ENCODE data around the gene ZG16.
"Not testable (repeated sequence)": the region's sequence is repeated elsewhere in the genome, so short reads cannot be mapped to it uniquely, and the experiment has no call there.

ZG16 gene

DNA sequence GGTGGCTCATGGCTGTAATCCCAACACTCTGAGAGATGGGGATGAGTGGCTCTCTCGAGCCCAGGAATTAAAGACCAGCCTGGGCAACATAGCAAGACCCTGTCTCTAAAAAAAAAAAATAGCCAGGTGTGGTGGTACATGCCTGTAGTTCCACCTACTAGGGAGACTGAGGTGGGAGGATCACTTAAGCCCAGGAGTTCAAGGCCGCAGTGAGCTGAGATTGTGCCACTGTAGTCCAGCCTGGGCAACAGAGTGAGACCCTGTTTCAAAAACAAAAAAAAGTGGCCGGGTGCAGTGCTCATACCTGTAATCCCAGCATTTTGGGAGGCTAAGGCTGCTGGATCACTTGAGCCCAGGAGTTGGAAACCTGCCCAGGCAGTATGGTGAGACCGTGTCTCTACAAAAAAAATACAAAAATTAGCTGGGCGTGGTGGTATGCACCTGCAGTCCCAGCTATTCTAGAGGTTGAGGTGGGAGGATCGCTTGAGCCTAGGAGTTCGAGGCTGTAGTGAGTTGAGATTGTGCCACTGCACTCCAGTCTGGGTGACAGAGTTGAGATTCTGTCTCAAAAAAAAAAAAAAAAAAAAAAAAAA, 35.3 kb upstream of the ZG16 start:
- Histone ChIP-seq H3K4me3 (ENCODE audit: low read depth in 1 of 2, low read length in 2 of 2) (no peak overlapping the region), H3K4me1 (ENCODE audit: control insufficient read depth in 1 of 2, insufficient read depth in 2 of 2, low read length in 2 of 2) (no peaks in the 10 kb centered on the region), H3K36me3 (ENCODE audit: control insufficient read depth in 1 of 2, insufficient read depth in 2 of 2, low read length in 2 of 2) (no peaks in the 10 kb centered on the region), H3K9me3 (ENCODE audit: control insufficient read depth in 1 of 2, low read length in 2 of 2) (no peaks in the 10 kb centered on the region), H3K27me3 (ENCODE audit: low read depth, low read length) (no peaks in the 10 kb centered on the region), H3K27ac (ENCODE audit: low read length) (no peak overlapping the region)

DNA sequence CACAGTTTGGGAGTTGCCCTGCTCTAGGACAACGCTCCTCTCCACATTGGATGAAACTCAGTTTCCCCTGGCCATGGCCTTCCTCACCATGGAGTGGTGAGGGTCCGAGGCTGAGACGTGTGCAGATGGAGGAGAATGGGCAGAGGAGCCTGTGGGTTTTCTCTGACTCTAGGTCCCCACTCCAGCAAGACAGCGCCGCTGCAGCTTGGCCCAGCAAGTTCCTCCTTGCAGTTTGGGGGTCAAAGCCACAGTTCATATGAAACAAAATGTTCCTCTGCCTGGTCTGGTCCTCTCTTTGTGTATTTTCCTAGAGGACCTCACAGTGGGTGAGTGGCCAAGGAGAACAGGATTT, 34.6 kb upstream of the ZG16 start:
- no peaks in the 10 kb centered on the region for H3K9me3 ChIP-seq (ENCODE audit: control insufficient read depth in 1 of 2, low read length in 2 of 2)
- H3K27me3 ChIP-seq (ENCODE audit: low read depth, low read length) = no peaks in the 10 kb centered on the region
- no peaks in the 10 kb centered on the region for H3K4me1 ChIP-seq (ENCODE audit: control insufficient read depth in 1 of 2, insufficient read depth in 2 of 2, low read length in 2 of 2)
- no peak overlapping the region for H3K27ac ChIP-seq (ENCODE audit: low read length)
- H3K36me3 ChIP-seq (ENCODE audit: control insufficient read depth in 1 of 2, insufficient read depth in 2 of 2, low read length in 2 of 2) = no peaks in the 10 kb centered on the region
- H3K4me3 ChIP-seq (ENCODE audit: low read depth in 1 of 2, low read length in 2 of 2) = no peak overlapping the region

DNA sequence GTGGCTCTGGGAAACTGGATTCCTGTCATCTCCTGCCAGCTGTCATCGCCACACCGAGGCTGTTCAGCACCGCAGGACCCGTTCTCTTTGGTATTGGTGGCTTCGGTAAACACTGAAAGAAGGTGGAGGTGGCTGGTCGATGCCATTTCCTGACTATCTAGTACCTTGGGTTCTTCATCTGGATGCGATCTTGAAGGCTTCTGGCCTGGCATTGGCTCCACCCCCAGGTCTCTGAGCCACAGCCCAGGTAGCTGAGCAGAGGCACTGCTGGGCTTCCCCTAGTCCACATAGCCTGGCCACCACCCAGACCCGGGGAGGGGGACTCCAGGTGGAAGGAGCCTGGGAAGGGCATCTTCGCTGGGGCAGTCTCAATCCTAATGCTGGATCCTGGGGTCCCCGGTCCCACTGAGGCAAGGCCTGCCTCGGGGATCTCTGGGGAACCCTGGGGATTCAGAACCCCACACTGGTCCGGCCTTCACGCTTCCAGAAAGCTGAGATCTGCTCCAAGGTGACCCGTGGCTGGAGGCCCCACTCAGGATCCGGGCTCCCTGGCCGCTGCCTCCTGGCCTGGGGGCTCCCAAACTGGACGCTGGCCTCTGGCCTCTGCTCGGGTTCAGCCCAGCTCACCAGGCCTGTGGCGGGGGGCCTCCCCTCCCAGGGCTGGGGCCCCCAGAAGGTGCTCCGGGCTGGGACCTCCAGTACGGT, 34.1 kb upstream of the ZG16 start:
- no peak overlapping the region for H3K27ac ChIP-seq (ENCODE audit: low read length)
- no peak overlapping the region for H3K4me3 ChIP-seq (ENCODE audit: low read depth in 1 of 2, low read length in 2 of 2)
- no peaks in the 10 kb centered on the region for H3K36me3 ChIP-seq (ENCODE audit: control insufficient read depth in 1 of 2, insufficient read depth in 2 of 2, low read length in 2 of 2)
- no peaks in the 10 kb centered on the region for H3K9me3 ChIP-seq (ENCODE audit: control insufficient read depth in 1 of 2, low read length in 2 of 2)
- H3K4me1 ChIP-seq (ENCODE audit: control insufficient read depth in 1 of 2, insufficient read depth in 2 of 2, low read length in 2 of 2) = no peaks in the 10 kb centered on the region
- no peaks in the 10 kb centered on the region for H3K27me3 ChIP-seq (ENCODE audit: low read depth, low read length)

GRCh38 chr16:29744541-29745101, 33.4 kb upstream of the ZG16 start:
- Histone ChIP-seq H3K27me3 (ENCODE audit: low read depth, low read length) (no peaks in the 10 kb centered on the region), H3K27ac (ENCODE audit: low read length) (no peak overlapping the region), H3K36me3 (ENCODE audit: control insufficient read depth in 1 of 2, insufficient read depth in 2 of 2, low read length in 2 of 2) (no peaks in the 10 kb centered on the region), H3K4me3 (ENCODE audit: low read depth in 1 of 2, low read length in 2 of 2) (no peak overlapping the region), H3K9me3 (ENCODE audit: control insufficient read depth in 1 of 2, low read length in 2 of 2) (no peaks in the 10 kb centered on the region), H3K4me1 (ENCODE audit: control insufficient read depth in 1 of 2, insufficient read depth in 2 of 2, low read length in 2 of 2) (no peaks in the 10 kb centered on the region)

DNA sequence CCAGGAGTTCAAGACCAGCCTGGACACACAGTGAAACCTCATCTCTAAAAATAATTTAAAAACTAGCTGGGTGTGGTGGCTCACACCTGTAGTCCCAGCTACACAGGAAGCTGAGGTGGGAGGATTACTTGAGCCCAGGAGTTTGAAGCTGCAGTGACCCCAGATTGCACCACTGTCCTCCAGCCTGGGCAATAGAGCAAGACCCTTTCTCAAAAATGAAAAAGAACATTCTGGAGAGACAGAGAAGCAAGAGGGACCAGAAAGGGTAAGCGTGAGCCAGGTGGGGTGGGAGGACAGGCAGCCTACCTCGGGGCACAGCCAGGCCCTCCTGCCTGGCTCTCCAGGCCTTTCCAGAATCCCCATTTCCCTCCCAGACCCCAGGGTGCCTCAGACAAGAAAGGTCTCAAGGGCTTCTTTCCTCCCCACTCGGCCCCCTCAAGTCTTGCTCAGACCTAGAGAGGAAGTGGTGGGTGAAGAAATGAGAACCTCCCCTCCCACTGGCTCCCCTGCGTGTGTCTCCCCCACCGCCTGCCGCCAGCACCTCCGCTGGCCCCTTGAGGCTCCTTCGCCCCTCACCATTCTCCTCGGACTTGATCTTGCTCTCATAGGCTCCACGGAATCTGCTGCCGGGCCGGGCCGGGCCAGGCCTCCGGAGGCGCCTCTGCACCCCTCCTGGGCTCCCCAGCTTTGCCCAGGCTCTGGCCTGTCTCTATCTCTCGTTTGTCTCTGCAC, 32.8 kb upstream of the ZG16 start:
- Histone ChIP-seq H3K4me1 (ENCODE audit: control insufficient read depth in 1 of 2, insufficient read depth in 2 of 2, low read length in 2 of 2) (no peaks in the 10 kb centered on the region), H3K36me3 (ENCODE audit: control insufficient read depth in 1 of 2, insufficient read depth in 2 of 2, low read length in 2 of 2) (no peaks in the 10 kb centered on the region), H3K4me3 (ENCODE audit: low read depth in 1 of 2, low read length in 2 of 2) (peak overlapping the region; percentile 42 to 56), H3K27ac (ENCODE audit: low read length) (peak overlapping the region; percentile 31), H3K27me3 (ENCODE audit: low read depth, low read length) (no peaks in the 10 kb centered on the region), H3K9me3 (ENCODE audit: control insufficient read depth in 1 of 2, low read length in 2 of 2) (no peaks in the 10 kb centered on the region)

- peak within 1 kb of the TSS; percentile 31 for H3K27ac ChIP-seq (ENCODE audit: low read length)
- peak within 1 kb of the TSS; percentile 42 to 56 for H3K4me3 ChIP-seq (ENCODE audit: low read depth in 1 of 2, low read length in 2 of 2)
- H3K4me1 ChIP-seq (ENCODE audit: control insufficient read depth in 1 of 2, insufficient read depth in 2 of 2, low read length in 2 of 2) = no peaks in the 10 kb centered on the region
- H3K36me3 ChIP-seq (ENCODE audit: control insufficient read depth in 1 of 2, insufficient read depth in 2 of 2, low read length in 2 of 2) = no peaks in the 10 kb centered on the region
- no peaks in the 10 kb centered on the region for H3K9me3 ChIP-seq (ENCODE audit: control insufficient read depth in 1 of 2, low read length in 2 of 2)
- H3K27me3 ChIP-seq (ENCODE audit: low read depth, low read length) = no peaks in the 10 kb centered on the region
Measured at GRCh38 chr16:29745853-29746345, 32.2 kb upstream of the ZG16 start, which contains the start of gene C16orf54. C16orf54 (minus strand) TSS chr16:29745990; CDS start chr16:29744951, 1,039 bp downstream.

DNA sequence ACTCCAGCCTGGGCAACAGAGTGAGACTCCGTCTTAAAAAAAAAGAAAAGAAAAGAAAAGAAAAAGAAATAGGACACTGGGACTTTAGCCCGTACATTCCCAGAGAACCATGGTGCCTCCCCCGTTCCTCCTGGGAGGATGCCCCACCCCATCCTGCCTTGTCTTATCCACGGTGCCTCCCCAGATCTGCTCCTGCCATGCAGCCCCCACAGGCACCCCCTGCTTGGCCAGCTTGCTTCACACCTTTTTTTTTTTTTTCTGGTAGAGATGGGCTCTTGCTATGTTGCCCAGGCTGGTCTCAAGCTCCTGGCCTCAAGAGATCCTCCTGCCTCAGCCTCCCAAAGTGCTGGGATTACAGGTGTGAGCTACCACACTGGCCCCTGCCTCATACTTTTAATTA, 31.5 kb upstream of the ZG16 start:
- H3K36me3 ChIP-seq (ENCODE audit: control insufficient read depth in 1 of 2, insufficient read depth in 2 of 2, low read length in 2 of 2); H3K27me3 ChIP-seq (ENCODE audit: low read depth, low read length); H3K27ac ChIP-seq (ENCODE audit: low read length); H3K4me3 ChIP-seq (ENCODE audit: low read depth in 1 of 2, low read length in 2 of 2); H3K9me3 ChIP-seq (ENCODE audit: control insufficient read depth in 1 of 2, low read length in 2 of 2); H3K4me1 ChIP-seq (ENCODE audit: control insufficient read depth in 1 of 2, insufficient read depth in 2 of 2, low read length in 2 of 2): not testable (repeated sequence)

DNA sequence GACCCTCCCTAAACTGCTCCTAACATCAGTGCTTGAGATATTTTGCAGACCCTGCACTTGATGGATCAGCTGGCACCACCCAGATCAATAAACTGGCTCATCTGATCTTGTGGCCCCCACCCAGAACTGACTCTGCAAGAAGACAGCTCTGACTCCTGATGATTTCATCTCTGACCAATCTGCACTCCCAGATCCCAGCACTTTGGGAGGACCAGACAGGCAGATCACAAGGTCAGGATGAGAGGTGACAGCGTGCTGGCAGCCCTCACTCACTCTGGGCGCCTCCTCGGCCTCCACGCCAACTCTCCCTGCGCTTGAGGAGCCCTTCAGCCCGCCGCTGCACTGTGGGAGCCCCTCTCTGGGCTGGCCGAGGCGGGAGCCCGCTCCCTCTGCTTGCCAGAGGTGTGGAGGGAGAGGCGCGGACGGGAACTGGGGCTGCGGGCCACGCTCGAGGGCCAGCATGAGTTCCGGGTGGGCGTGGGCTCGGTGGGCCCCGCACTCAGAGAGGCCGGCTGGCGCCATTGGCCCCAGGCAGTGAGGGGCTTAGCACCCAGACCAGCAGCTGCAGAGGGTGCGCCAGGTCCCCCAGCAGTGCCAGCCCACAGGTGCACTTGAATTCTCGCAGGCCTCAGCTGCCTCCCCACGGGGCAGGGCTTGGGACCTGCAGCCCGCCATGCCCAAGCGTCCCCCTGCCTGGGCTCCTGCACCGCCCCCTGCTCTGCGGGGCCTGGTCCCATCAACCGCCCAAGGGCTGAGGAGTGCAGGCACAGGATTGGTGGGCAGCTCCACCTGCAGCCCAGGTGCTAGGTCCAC, 29.9 kb upstream of the ZG16 start:
- H3K27ac ChIP-seq (ENCODE audit: low read length) = no peak overlapping the region
- no peak overlapping the region for H3K4me3 ChIP-seq (ENCODE audit: low read depth in 1 of 2, low read length in 2 of 2)
- H3K36me3 ChIP-seq (ENCODE audit: control insufficient read depth in 1 of 2, insufficient read depth in 2 of 2, low read length in 2 of 2) = no peaks in the 10 kb centered on the region
- H3K4me1 ChIP-seq (ENCODE audit: control insufficient read depth in 1 of 2, insufficient read depth in 2 of 2, low read length in 2 of 2) = no peaks in the 10 kb centered on the region
- H3K9me3 ChIP-seq (ENCODE audit: control insufficient read depth in 1 of 2, low read length in 2 of 2) = no peaks in the 10 kb centered on the region
- no peaks in the 10 kb centered on the region for H3K27me3 ChIP-seq (ENCODE audit: low read depth, low read length)

- H3K27ac ChIP-seq (ENCODE audit: low read length); H3K9me3 ChIP-seq (ENCODE audit: control insufficient read depth in 1 of 2, low read length in 2 of 2); H3K4me1 ChIP-seq (ENCODE audit: control insufficient read depth in 1 of 2, insufficient read depth in 2 of 2, low read length in 2 of 2); H3K36me3 ChIP-seq (ENCODE audit: control insufficient read depth in 1 of 2, insufficient read depth in 2 of 2, low read length in 2 of 2); H3K27me3 ChIP-seq (ENCODE audit: low read depth, low read length); H3K4me3 ChIP-seq (ENCODE audit: low read depth in 1 of 2, low read length in 2 of 2): not testable (repeated sequence)
Measured at GRCh38 chr16:29748760-29749149, 29.3 kb upstream of the ZG16 start.

DNA sequence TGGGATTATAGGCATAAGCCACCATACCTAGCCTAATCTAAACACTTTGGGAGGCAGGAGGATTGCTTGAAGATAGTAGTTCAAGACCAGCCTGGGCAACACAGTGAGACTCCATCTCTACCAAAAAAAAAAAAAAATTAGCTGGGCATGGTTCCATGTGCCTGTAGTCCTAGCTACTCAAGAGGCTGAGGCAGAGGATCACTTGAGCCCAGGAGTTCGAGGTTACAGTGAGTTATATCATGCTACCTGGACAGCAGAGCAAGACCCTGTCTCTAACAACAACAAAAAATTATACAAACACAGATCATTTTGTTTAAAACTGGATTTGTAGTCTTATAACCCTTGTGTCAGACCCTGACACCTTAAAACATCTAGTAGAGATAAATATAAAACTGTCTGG, 24.5 kb upstream of the ZG16 start:
- H3K27ac ChIP-seq (ENCODE audit: low read length) = no peak overlapping the region
- no peaks in the 10 kb centered on the region for H3K4me1 ChIP-seq (ENCODE audit: control insufficient read depth in 1 of 2, insufficient read depth in 2 of 2, low read length in 2 of 2)
- no peak overlapping the region for H3K4me3 ChIP-seq (ENCODE audit: low read depth in 1 of 2, low read length in 2 of 2)
- H3K9me3 ChIP-seq (ENCODE audit: control insufficient read depth in 1 of 2, low read length in 2 of 2) = no peaks in the 10 kb centered on the region
- H3K36me3 ChIP-seq (ENCODE audit: control insufficient read depth in 1 of 2, insufficient read depth in 2 of 2, low read length in 2 of 2) = no peaks in the 10 kb centered on the region
- no peaks in the 10 kb centered on the region for H3K27me3 ChIP-seq (ENCODE audit: low read depth, low read length)

DNA sequence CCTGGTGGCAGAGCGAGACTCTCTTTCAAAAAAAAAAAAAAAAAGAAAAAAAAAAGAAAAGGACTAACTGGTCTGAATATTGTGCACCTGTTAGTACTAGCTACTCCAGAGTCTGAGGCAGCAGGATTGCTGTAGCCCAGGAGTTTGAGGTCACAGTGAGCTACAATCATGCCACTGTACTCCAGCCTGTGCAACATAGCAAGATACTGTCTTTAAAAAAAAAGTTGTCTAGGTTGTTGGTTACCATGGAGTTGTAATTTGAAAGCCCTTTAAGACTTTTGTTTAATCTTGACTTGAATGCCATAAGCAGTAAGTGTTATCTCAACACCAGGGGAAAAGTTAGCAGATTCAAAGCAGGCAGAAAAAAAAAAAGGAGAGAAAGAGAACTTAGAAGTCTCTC, 21.4 kb upstream of the ZG16 start:
- H3K4me1 ChIP-seq (ENCODE audit: control insufficient read depth in 1 of 2, insufficient read depth in 2 of 2, low read length in 2 of 2) = no peaks in the 10 kb centered on the region
- no peaks in the 10 kb centered on the region for H3K36me3 ChIP-seq (ENCODE audit: control insufficient read depth in 1 of 2, insufficient read depth in 2 of 2, low read length in 2 of 2)
- no peak overlapping the region for H3K4me3 ChIP-seq (ENCODE audit: low read depth in 1 of 2, low read length in 2 of 2)
- no peaks in the 10 kb centered on the region for H3K9me3 ChIP-seq (ENCODE audit: control insufficient read depth in 1 of 2, low read length in 2 of 2)
- no peaks in the 10 kb centered on the region for H3K27me3 ChIP-seq (ENCODE audit: low read depth, low read length)
- no peak overlapping the region for H3K27ac ChIP-seq (ENCODE audit: low read length)
